GM19324 (cell line): ENCODE measurements around the gene ROMO1.
"Not testable (repeated sequence)": the region's sequence is repeated elsewhere in the genome, so short reads cannot be mapped to it uniquely, and the experiment has no call there.

ENCODE experiments used
- ATAC-seq: cut with Tn5 transposase; IDR thresholded peaks from one replicate; pipeline ENCODE4 v1.9.1; 2021; ENCODE audit warnings: mild to moderate bottlenecking, moderate library complexity; ENCODE audit not compliant: unreplicated experiment, low FRiP score

Gene ROMO1

GRCh38 chr20:35709259-35709658 is 10.1 kb downstream of the ROMO1 start:
- no peak for ATAC-seq

DNA sequence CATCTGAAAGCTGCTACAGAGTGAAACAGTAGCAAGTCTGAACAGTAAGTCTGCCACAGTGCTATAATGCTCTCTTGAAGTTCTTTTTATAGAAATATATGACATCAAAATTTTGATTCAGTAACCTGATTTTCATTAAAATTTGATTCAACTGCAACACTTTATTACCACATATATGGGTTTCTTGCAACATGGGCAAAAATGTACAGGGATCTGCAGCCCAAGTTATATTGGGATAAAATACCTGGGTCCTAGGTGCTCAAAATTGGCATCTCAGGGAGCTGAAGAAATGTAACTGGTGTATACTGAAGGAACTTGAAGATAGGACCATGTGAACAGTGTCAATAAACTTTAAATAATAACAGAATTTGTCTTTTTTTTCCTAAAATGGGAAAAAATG is 10.8 kb downstream of the ROMO1 start:
- ATAC-seq: no peak

GRCh38 chr20:35710884-35711587 is 11.8 kb downstream of the ROMO1 start:
- no peak for ATAC-seq

DNA sequence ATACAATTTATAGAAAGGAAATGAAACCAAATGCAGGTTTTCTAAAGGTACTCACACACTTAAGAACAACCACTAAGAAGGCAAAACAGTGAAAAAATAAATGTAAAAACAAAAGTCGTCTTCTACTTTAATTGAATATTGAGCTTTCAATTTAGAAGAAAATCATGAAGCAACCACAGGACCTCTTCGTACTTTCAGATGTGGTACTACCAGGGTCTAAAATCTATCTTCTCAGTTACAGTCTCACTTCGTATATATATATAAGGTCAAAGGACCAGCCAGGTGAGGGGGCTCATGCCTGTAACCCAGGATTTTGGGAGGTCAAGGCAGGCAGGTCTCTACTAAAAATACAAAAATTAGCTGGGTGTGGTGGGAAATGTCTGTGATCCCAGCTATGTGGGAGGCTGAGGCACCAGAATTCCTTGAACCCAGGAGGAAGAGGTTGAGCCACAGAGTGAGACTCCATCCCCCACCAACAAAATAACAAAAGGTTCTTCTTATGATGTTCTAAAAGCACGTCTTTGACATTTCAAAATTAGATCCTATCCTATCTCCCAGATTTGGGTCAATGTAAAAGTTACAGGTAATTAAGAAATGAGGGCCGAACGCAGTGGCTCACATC is 12.5 kb downstream of the ROMO1 start:
- no peak for ATAC-seq

GRCh38 chr20:35713120-35713519 is 13.9 kb downstream of the ROMO1 start:
- not testable (repeated sequence) for ATAC-seq

DNA sequence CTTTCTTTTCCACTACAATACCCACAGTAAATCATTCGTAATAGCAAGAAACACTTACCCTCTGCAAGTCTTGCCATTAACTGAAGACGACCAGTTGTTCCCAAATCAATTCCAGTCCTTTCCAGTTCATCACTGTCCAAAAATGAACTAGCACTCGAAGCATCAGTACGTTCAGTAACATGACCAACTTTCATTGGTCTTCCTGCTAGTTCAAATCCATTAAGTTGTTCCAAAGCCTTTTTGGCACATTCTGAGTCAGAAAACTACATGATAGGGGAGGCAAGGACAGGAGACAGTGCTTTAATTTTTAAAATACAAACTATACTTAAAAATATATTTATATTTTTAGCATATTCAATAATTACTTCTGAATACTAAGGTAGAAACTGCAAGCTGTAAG is 14.9 kb downstream of the ROMO1 start:
- ATAC-seq: no peak

- no peak for ATAC-seq
Measured at GRCh38 chr20:35715652-35716051, 16.4 kb downstream of the ROMO1 start.

GRCh38 chr20:35716330-35716729 is 17.1 kb downstream of the ROMO1 start:
- ATAC-seq: no peak

GRCh38 chr20:35718321-35718720 is 19.1 kb downstream of the ROMO1 start:
- ATAC-seq: not testable (repeated sequence)

DNA sequence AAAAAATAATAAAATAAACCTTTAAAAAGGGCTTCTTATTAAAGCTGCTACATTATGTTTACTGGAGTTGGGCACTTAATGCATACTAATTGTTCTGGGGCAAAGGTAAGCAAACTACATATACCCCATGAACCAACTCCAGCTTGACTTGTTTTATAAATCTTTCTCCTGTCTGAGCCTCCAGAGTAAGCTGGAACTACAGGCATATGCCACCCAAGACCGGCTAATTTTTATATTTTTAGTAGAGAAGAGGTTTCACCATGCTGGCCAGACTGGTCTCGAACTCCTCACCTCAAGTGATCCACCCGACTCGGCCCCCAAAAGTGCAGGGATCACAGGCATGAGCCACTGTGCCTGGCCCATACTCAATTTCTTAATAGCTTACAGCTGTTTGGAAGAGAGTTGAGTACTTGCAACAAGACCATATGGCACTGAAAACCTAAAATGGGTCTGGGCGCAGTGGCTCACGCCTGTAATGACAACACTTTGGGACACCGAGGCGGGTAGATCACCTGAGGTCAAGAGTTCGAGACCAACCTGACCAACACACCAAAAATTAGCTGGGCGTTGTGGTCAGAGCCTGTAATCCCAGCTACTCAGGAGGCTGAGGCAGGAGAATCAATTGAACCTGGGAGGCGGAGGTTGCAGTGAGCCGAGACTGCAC is 19.9 kb downstream of the ROMO1 start:
- no peak for ATAC-seq

DNA sequence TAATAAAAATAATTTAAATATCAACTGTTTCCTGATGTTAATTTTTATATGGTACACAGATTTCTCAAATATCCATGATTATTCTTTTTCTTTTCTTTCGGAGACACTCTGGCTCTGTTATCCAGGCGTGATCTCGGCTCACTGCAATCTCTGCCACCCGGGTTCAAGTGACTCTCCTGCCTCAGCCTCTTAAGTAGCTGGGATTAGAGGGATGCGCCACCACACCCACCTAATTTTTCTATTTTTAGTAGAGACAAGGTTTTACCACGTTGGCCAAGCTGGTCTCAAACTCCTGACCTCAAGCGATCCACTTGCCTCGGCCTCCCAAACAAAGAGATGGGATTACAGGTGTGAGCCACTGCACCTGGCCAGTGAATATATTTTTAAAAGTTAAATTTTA is 20.5 kb downstream of the ROMO1 start:
- ATAC-seq: no peak

DNA sequence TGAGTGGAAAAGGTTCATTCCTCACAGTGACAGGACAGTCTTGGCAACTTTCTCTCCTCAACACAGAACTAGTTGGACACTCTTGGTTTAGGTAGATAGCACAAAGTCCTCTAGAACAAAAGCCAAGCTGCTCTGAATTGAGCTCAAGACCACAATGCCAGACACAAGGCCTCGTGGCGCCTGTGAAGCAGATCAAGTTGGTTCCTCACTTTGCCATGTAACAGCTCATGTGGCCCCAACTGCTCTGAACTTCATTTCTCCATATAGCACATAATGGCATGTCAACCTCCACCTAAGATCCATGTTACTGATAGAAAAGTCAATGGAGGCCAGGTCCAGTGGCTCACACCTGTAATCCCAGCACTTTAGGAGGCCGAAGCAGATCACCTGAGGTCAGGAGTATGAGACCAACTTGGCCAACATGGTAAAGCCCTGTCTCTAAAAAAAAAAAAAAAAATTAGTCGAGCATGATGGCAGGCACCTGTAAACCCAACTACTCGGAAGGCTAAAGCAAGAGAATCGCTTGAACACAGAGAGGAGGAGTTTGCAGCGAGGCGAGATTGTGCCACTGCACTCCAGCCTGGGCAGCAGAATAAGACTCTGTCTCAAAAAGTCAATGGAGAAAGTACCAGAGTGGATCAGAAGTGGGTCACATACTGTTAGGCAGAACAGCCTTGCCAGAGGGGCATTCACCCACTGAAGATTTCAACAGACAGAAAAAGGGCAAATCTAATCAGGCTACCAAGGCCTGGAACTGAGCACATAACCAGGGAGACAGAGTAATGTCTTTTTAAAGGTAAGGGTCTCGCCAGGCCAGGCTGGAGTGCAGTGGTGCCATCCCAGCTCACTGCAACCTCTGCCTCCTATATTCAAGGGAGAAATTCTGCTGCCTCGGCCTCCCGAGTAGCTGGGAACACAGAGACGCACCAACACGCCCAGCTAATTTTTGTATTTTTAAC is 21.2 kb downstream of the ROMO1 start:
- ATAC-seq: no peak

DNA sequence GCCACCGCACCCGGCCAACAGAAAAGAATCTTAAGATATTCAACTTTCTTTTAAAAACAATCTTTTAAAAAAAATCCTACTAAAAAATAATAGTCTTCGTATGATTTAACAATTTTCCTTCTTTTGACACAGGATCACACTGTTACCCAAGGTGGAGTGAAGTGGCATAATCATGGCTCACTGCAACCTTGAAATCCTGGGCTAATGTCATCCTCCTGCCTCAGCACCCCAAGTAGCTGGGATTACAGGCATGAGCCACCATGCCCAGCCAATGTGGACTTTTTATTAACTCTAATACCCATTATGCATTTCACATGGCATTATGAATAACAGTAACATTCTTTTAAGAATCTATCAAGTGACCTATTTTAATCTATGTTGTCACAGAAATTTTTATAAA is 22.0 kb downstream of the ROMO1 start:
- ATAC-seq: no peak

DNA sequence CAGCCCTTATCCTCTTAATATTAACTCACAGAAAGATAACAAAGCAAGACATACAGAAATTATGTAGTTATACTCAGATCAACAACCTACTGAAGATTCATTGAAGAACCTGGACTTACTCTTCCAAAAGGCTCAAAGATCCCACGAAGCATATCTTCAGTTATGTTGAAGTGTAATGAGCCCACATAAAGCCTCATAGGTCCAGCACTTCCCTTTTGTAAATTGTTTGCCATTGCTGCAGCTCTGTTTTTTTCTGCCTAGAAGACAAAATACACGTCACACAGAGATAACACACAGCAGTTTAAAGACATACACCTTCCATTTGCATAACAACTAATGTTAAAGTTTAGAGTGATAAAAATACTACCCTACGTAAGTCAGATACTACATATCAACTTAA is 22.4 kb downstream of the ROMO1 start:
- no peak for ATAC-seq

GRCh38 chr20:35723275-35723639 is 24.1 kb downstream of the ROMO1 start:
- ATAC-seq: not testable (repeated sequence)

DNA sequence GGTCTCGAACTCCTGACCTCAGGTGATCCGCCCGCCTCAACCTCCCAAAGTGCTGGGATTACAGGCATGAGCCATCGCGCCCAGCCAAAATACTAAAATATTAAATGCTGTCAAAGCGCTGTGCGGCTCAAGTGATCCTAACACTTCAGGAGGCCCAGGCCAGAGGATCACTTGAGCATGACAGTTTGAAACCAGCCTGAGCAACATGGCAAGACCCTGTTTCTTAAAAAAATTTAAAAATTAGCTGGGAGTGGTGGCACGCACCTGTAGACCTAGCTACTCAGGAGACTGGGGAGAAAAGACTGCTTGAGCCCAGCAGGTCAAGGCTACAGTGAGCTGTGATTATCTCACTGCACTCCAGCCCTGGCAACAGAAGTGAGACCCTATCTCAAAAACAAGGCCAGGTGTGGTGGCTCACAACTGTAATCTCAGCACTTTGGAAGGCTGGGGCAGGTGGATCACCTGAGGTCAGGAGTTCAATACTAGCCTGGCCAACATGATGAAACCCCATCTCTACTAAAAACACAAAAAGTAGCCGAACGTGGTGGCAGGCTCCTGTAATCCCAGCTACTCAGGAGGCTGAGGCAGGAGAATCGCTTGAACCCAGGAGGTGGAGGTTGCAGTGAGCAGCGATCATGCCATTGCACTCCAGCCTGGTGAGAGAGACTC is 24.6 kb downstream of the ROMO1 start:
- not testable (repeated sequence) for ATAC-seq

DNA sequence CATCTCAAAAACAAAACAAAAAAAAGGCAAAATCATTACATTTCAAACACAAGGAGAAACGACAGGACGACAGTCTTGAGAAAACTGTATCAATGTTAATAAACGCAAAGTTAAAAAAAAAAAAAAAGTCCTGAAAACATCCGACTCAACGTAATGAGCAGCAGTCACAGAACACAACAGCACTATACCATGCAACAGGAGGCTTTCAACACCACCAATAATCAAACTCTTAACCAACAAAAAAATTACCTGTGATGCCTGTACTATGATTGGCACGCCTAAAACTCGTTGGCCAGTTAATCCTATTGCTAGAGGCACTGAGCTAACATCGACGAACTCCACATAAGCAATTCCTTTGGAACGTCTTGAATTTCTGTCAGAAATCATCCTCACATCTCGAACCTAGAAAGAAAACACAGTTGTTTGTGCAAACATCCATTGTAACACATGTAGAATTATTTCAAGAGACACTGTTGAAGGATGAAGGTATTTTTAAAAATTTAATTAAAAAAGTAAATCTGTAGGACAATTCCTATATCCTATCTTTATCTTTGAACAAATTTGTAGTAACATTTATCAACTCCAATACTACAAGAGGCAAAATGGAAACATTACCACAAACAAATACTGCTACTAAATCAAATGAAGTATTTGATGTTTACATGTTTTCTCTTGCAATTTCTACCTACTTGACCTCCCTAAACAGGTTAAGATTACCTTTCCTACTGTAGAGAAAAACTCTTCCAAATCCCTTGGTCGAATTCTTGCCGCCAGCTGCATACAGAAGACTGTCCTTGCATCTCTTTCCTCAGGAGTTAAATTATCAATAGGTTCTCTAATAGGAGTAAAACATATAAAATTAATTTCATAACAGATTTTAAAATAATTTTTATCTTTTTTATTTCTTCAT is 25.4 kb downstream of the ROMO1 start:
- ATAC-seq: no peak

DNA sequence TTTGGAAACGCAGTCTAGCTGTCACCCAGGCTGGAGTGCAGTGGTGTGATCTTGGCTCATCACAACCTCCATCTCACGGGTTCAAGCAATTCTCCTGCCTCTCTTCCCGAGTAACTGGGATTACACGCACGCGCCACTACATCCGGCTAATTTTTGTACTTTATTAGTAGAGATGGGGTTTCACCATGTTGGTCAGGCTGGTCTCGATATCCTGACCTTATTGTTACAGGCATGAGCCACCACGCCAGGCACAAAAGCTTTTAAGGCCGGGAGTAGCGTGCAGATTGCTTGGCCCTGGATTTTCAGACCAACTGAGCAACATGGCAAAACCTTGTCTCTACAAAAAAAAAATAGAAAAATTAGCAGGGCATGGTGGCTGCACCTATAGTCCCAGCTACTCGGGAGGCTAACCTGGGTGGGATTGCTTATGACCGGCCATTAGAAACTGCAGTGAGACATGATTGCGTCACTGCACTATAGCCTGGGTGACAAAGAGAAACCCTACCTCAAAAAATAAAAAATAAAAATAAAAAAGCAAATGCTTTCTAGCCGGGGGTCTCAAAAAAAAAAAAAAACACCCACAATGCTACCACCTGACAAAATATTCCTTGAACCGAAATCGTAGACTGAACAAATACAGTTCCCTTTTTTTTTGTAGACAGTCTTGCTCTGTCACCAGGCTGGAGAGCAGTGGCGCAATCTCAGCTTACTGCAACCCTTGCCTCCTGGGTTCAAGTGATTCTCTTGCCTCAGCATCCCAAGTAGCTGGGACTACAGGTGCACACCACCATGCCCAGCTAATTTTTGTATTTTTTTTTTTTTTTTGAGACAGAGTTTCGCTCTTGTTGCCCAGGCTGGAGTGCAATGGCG is 27.9 kb downstream of the ROMO1 start:
- no peak for ATAC-seq
